Amygdala (tissue), 56 donors: ENCODE data around the gene EML1.

Source experiments
- DNase-seq, 56 donors: peaks; one replicate each; lab custom pipeline; 2025; lab: John Stamatoyannopoulos, UW

EML1 gene

GRCh38 chr14:99852578-99852977 lies 59.4 kb downstream of the EML1 start:
- DNase-seq, result no peak

GRCh38 chr14:99853206-99853605 lies 60.0 kb downstream of the EML1 start:
- peak in 1 of 56 donors; percentile 21 for DNase-seq

GRCh38 chr14:99854831-99855230 lies 61.6 kb downstream of the EML1 start:
- DNase-seq, result no peak

GRCh38 chr14:99855271-99855670 lies 62.1 kb downstream of the EML1 start:
- no peak for DNase-seq

- DNase-seq, result no peak
Measured at GRCh38 chr14:99857551-99857950, 64.3 kb downstream of the EML1 start.

GRCh38 chr14:99860219-99860618 lies 67.0 kb downstream of the EML1 start:
- DNase-seq, result no peak

GRCh38 chr14:99862136-99862535 lies 68.9 kb downstream of the EML1 start:
- DNase-seq, result no peak

- no peak for DNase-seq
Measured at GRCh38 chr14:99863059-99863458, 69.8 kb downstream of the EML1 start.

GRCh38 chr14:99865408-99865807 lies 72.2 kb downstream of the EML1 start:
- DNase-seq, result no peak

- DNase-seq, result no peak
Measured at GRCh38 chr14:99870617-99871016, 77.4 kb downstream of the EML1 start.

- no peak for DNase-seq
Measured at GRCh38 chr14:99871771-99872170, 78.6 kb downstream of the EML1 start.

GRCh38 chr14:99872786-99873440 lies 79.7 kb downstream of the EML1 start:
- no peak for DNase-seq

GRCh38 chr14:99873653-99874052 lies 80.4 kb downstream of the EML1 start:
- no peak for DNase-seq

- no peak for DNase-seq
Measured at GRCh38 chr14:99874306-99874705, 81.1 kb downstream of the EML1 start.

GRCh38 chr14:99875421-99875820 lies 82.2 kb downstream of the EML1 start:
- DNase-seq, result no peak

- DNase-seq, result no peak
Measured at GRCh38 chr14:99875836-99876235, 82.6 kb downstream of the EML1 start.

- no peak for DNase-seq
Measured at GRCh38 chr14:99876406-99876805, 83.2 kb downstream of the EML1 start.

- DNase-seq, result no peak
Measured at GRCh38 chr14:99878563-99878962, 85.3 kb downstream of the EML1 start.

GRCh38 chr14:99879401-99880295 lies 86.4 kb downstream of the EML1 start:
- no peak for DNase-seq

- DNase-seq, result peak in 27 of 56 donors; percentile 11 to 70 (median 40)
Measured at GRCh38 chr14:99880651-99881420, 87.6 kb downstream of the EML1 start.
